Hematopoietic multipotent progenitor cell treated with erythropoietin and hydrocortisone succinate and interleukin-3 and kit ligand, for 6 days (in vitro differentiated cells): ENCODE results near the gene METTL14.
A peak's percentile ranks its signal among the peaks of the same experiment; 100 is the strongest.

Experiments used
- DNase-seq: peaks from one replicate; pipeline ENCODE4 v3.0.0-alpha.2; 2015

METTL14 gene

DNA sequence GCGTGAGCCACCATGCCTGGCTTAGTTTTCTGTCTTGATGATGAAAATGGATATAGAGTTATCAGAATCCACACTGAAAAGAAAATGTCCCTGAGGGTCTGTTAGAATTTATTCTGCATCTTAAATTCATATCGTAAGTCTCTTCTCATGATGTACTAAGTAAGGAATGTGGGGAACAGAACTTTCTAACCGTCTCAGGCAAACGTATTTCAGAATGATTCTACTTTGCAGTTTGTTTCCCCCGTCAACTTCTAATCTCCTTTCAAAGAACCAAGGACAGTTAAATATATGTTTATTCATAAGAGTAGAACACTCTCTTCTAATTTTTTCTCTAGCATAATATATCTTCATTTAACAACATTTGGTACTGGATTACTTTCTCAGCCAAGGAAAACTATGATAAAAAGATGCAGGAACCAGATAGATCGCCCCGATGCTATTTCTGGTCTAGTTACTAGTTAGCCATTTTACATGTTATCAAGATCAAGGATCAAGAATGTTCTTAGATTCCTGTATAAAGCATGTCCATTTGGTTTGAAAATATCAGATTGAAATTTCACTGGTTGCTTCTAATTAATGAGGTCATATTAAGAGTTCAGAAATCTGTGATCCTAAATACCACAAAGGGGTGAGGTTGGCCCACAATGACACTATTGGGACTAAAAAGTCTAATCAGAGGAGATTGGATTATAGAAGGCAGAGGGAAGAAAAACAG, 49.5 kb downstream of the METTL14 start:
- no peak for DNase-seq

GRCh38 chr4:118736900-118737299, 51.7 kb downstream of the METTL14 start:
- DNase-seq, result no peak

GRCh38 chr4:118738090-118738489, 52.9 kb downstream of the METTL14 start:
- DNase-seq, result no peak

GRCh38 chr4:118739022-118739713, 54.0 kb downstream of the METTL14 start:
- DNase-seq, result no peak

- DNase-seq, result peak; percentile 74
Observed at GRCh38 chr4:118740869-118741268, 55.7 kb downstream of the METTL14 start.

DNA sequence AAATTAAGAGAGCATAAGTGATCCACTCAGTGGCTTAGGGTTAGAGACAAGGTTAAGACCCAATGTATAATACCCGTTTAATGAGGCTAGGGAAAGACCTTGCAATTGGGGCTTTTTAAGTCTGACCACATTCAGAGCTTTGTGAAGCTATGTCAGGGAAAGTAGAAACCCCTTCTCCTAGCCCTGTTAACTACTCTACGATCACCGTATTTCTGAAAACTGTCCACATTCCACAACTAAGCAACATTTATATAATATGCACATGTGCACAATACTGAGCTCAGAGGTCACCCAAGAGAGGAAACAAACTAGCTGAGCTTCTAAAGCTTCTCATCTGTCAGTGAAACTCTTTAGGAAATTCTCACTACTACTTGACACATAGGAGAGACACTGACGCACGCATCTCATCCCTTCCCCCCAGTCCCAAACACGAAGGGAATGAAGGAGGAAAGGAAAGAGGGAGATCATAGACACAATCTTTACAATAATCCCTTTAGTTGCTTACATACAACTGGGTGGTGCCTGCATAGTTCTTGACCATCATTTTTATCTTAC, 56.2 kb downstream of the METTL14 start:
- DNase-seq, result no peak

DNA sequence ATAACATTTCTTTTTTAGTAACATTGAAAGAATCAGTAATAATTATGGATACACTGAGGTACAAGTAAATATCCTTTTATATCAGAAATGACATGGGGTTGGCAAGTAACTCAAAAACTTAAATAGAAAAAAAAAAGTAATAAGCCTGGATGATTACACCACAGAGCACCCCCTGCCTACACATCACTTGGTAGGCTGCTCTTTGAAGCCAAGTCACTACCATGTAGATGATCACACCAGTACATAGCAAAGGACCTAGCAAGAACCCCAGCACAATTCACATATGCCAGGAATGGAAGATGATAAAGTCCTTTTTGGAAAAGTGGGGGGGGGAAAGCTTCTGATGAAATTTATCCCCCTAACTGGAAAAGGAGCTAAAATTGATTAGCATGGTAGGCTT, 56.9 kb downstream of the METTL14 start:
- DNase-seq, result no peak

GRCh38 chr4:118743867-118744266, 58.7 kb downstream of the METTL14 start:
- DNase-seq, result no peak

GRCh38 chr4:118745357-118745756, 60.2 kb downstream of the METTL14 start:
- DNase-seq, result no peak

DNA sequence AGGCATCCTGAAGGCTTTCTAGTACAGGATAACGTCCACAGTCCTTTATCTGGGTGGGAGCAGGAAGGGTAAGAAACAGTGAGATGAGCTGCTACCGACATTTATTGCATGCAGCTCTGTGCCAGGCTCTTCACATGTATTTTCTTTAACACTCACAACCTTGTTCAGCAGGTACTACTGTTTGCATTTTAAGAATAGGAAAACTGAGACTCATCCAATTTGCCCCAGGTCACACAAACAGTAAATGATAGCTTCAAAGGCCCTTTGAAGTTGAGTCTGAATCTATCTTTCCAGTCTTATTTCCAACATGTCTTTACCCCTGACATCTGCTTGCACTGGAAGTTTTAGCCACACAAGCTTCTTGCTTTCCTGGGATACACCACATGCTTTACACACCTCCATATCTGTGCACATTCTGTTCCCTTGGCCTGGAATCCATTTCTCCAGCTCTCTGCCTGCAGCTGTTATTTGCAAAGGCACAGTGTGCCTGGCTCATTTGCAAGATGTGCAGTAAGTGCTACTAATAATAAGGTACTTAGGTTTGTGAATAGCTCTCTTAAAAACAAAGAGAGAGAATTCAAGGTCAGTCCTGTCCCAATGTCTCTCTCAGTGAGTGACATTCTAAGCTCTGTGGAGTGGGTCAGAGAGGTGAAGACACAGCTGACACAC, 61.2 kb downstream of the METTL14 start:
- DNase-seq, result no peak

DNA sequence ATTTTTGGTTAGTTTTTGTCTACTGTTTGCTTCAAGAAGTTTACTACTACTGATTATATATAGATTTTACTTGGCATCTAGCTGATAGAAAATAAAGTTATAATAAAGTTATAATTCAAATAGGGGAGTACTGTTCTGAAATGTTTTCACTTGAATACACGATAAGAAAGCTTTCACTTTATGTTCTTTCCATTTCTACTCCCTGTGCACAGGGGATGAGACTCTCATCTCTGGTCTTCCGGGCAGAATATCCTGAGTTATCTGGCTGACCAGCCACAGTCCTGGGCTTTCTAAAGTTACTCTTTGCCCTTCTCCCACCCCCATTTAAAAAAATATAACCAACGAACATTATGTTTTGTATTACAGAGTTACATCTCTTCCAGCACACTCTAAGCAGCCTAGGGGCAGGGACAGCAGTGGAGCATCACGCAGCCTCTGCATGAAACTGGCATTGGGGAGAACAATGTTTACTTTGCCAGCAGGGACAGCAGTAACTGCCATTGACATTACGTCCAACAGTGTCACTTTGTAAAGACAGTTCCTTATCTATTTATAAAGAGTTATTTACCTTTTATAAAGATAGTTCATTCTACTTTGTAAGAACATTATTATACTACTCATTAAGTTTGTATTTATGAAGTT, 64.3 kb downstream of the METTL14 start:
- no peak for DNase-seq

- no peak for DNase-seq
Observed at GRCh38 chr4:118751629-118752323, 66.6 kb downstream of the METTL14 start.

- no peak for DNase-seq
Observed at GRCh38 chr4:118752551-118752950, 67.4 kb downstream of the METTL14 start.

DNA sequence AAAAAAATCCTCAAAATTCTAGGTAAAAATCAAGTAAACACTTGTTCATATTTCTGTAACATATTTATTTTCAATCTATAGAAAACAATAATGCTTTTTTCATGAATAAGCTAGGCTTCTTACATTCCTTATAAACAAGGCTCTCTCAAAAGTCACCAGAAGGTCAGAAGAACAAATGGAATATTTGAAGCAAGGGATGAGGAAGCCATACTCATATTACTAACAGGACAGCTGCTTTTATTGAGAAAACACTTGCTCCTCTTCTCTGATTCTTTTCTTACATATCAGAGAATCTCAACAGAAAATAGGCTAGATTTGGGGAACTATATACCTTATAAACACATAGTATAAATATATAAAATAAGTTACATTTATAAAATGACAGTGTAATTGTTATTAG, 67.9 kb downstream of the METTL14 start:
- no peak for DNase-seq

DNA sequence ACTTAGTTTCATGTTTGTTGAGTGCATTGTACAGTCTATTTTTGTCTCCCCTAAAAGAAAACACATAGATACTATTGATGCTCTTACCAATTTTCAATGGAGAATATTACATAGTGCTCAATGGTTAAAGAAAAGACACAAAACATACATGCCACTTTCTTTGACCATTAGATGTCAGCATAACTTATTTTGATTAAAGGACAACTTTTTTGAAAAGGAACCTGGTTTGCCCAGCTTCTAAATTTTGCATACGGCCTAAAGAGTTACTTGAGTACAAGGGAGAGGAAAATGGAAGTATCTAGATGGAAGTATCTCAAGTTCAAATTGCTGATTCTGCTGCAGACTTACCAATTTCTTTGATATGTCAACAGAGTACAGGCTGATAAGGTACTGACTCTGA, 68.5 kb downstream of the METTL14 start:
- no peak for DNase-seq

GRCh38 chr4:118754890-118755289, 69.7 kb downstream of the METTL14 start:
- DNase-seq, result no peak

DNA sequence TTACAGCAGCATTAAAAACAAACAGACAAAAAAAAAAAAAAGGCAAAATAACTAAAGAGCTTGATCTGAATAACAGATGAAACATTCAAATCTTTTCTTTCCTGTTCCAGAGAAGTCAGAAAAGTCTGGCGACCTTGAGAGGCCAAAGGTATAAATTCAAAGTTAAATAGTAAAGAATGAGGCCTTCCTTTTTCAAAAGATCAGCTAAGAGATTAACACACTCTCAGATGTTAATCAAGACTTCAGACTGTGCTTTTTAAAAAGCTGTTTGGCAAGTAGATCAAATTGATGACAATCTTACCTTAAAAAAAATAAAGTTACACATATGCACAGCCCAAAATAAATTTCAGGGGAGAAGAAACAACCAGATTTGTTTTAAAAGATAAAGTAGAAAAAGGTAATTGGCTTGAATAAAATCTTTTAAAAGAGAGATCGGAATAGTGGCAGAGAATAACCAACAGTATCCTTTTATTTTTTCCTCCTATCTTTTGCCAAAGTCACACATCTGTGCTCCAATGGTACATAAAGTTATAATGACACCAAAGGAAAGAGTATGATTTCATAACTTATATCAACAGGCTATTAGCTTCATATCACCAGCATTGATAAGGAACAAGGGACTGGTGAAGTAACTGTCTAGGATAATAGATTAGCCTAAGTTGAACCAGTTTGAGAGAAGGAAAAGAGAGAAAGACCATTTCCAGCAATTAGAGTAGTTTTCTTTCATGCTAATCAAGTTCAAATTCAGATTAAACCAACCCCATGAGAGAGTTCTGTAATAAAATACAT, 70.4 kb downstream of the METTL14 start:
- DNase-seq, result no peak

GRCh38 chr4:118756429-118756828, 71.2 kb downstream of the METTL14 start:
- DNase-seq, result no peak

- DNase-seq, result no peak
Observed at GRCh38 chr4:118756958-118757357, 71.8 kb downstream of the METTL14 start.

DNA sequence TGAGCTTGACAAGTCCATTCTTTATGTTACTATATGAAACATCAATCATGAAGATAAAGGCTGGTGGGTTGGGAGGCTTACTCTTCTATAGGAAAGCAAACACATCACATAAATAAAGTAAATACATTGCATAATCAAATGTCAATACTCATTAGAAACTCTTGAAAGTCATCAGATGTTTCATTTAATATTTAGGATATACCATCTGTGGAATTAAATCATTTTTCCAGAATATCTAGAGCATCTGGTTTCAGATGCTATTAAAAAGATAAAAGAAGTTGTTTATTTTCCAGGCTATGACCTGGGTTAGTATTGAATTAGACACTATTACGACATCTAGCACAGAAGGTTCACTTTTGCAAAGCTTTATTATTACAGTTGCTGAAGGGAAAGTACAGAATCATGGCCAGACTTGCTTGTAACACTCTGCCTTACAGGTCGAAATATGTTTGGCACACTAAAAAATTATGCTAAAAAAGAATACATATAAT, 72.6 kb downstream of the METTL14 start:
- no peak for DNase-seq

GRCh38 chr4:118758293-118758692, 73.1 kb downstream of the METTL14 start:
- no peak for DNase-seq

GRCh38 chr4:118759481-118759880, 74.3 kb downstream of the METTL14 start:
- DNase-seq, result no peak
